CD4-positive, alpha-beta memory T cell (primary cell): ENCODE results near the gene SLC25A25. TPM values are rescaled to one million over a fixed set of nuclear protein-coding genes. Genes with fewer than 3 reads are reported as not detected.

Source experiments
- CTCF ChIA-PET: fragments of 350-600 bp; sonication (Branson Sonifier 250); formaldehyde crosslinking; loops from one replicate; lab custom pipeline; 2021; ENCODE audit warnings: inconsistent platforms; ENCODE audit not compliant: partially characterized antibody; lab: Charles Lee
- POLR2A ChIA-PET: fragments of 350-600 bp; sonication (Branson Sonifier 250); formaldehyde crosslinking; loops from one replicate; lab custom pipeline; 2021; ENCODE audit not compliant: partially characterized antibody; lab: Charles Lee
- DNase-seq, 5 donors: peaks; one replicate each; pipeline versions ENCODE4 v3.0.0 to v3.0.0-alpha.2; 2020 to 2022; ENCODE audit warnings: mixed read lengths in 1 of 5
- H3K27ac ChIP-seq: one replicate; pipeline ENCODE4 v1.7.0; 2013; ENCODE audit warnings: low read depth, low read length
- H3K27me3 ChIP-seq: 2 replicates; pipeline ENCODE4 v1.7.0; 2013; ENCODE audit warnings: mild to moderate bottlenecking, low read length, moderate library complexity; ENCODE audit not compliant: insufficient read depth
- H3K36me3 ChIP-seq: 2 replicates; pipeline ENCODE4 v1.7.0; 2013; ENCODE audit warnings: mild to moderate bottlenecking, low read length, moderate library complexity; ENCODE audit not compliant: insufficient read depth
- H3K4me1 ChIP-seq: 2 replicates; pipeline ENCODE4 v1.7.0; 2013; ENCODE audit warnings: mild to moderate bottlenecking, low read length, moderate library complexity; ENCODE audit not compliant: insufficient read depth
- H3K4me3 ChIP-seq, 2 donors: one replicate each; pipeline ENCODE4 v1.7.0; 2013; ENCODE audit warnings: low read length in 2 of 2, mild to moderate bottlenecking in 1 of 2
- H3K9me3 ChIP-seq, 2 donors: one replicate each; pipeline ENCODE4 v1.7.0; 2013; ENCODE audit warnings: low read length in 2 of 2, control low read depth in 1 of 2; ENCODE audit not compliant: control insufficient read depth in 1 of 2
- H3K27ac Mint-ChIP-seq, 7 donors: one replicate each; pipeline ENCODE4 v1.8.0; 2020 to 2021; ENCODE audit warnings: mixed read lengths in 7 of 7, mild to moderate bottlenecking in 6 of 7, inconsistent platforms in 3 of 7, moderate library complexity in 3 of 7
- H3K27me3 Mint-ChIP-seq, 2 donors: one replicate each; pipeline ENCODE4 v1.8.0; 2020 to 2021; ENCODE audit warnings: mixed read lengths in 2 of 2
- H3K36me3 Mint-ChIP-seq, 2 donors: one replicate each; pipeline ENCODE4 v1.8.0; 2020 to 2021; ENCODE audit warnings: mixed read lengths in 2 of 2, inconsistent platforms in 1 of 2, mild to moderate bottlenecking in 1 of 2
- H3K4me1 Mint-ChIP-seq, 4 donors: one replicate each; pipeline ENCODE4 v1.8.0; 2020 to 2021; ENCODE audit warnings: mixed read lengths in 4 of 4, mild to moderate bottlenecking in 1 of 4
- H3K4me3 Mint-ChIP-seq, 8 donors: one replicate each; pipeline ENCODE4 v1.8.0; 2020 to 2021; ENCODE audit warnings: mixed read lengths in 8 of 8, mild to moderate bottlenecking in 7 of 8, moderate library complexity in 6 of 8, inconsistent platforms in 3 of 8
- H3K9me3 Mint-ChIP-seq, 8 donors: one replicate each; pipeline ENCODE4 v1.8.0; 2020 to 2021; ENCODE audit warnings: mixed read lengths in 8 of 8, mild to moderate bottlenecking in 5 of 8, inconsistent platforms in 3 of 8, moderate library complexity in 1 of 8
- intact Hi-C: fragments of 100-400 bp; cut with micrococcal nuclease; formaldehyde crosslinking; loops from one replicate; pipeline ENCODE4 v1.15.1; 2023
- polyA plus RNA-seq, 2 donors: library from polyadenylated mRNA; unstranded; fragments of 300-500 nt; fragmentation: Illumina TruSeq; gene quantifications; one replicate each; pipeline ENCODE4 v1.2.3, GENCODE V29; 2021
- total RNA-seq, 2 experiments: library from RNA; stranded (reverse); gene quantifications; one replicate each; pipeline ENCODE4 v1.2.3, GENCODE V29; 2021

SLC25A25 gene
- total and polyA plus RNA-seq, 4 experiments from 2014 or later, result 13.4 to 26.9 (median 19.8) TPM

- ChIA-PET CTCF (no interaction called here), POLR2A (no interaction called here)
- H3K9me3 ChIP-seq, result no peaks in the 10 kb centered on the region
- no peak overlapping the region for H3K27ac ChIP-seq
- no peak overlapping the region for H3K27ac Mint-ChIP-seq
- peaks cover 6% of the 10 kb centered on the region for H3K4me1 ChIP-seq
- DNase-seq, result no peak
- no peaks in the 10 kb centered on the region for H3K27me3 Mint-ChIP-seq
- H3K36me3 Mint-ChIP-seq, result no peaks in the 10 kb centered on the region
- no peaks in the 10 kb centered on the region for H3K9me3 Mint-ChIP-seq
- no peak overlapping the region for H3K4me3 ChIP-seq
- H3K4me1 Mint-ChIP-seq, result peaks cover 0 to 3% (median 2%) of the 10 kb centered on the region in 4 donors
- H3K36me3 ChIP-seq, result no peaks in the 10 kb centered on the region
- H3K4me3 Mint-ChIP-seq, result no peak overlapping the region
- intact Hi-C loops, result no loop called here
- no peaks in the 10 kb centered on the region for H3K27me3 ChIP-seq
These were observed 80.5 kb downstream of the SLC25A25 start for GRCh38 chr9:128148509-128149000.

- DNase-seq, result no peak
- Histone ChIP-seq H3K4me1 (peaks cover under 1% of the 10 kb centered on the region), H3K36me3 (no peaks in the 10 kb centered on the region), H3K27me3 (no peaks in the 10 kb centered on the region), H3K9me3 (no peaks in the 10 kb centered on the region), H3K4me3 (no peak within 1 kb of the TSS), H3K27ac (no peak within 1 kb of the TSS)
- Mint-ChIP-seq H3K9me3 (no peaks in the 10 kb centered on the region), H3K27me3 (no peaks in the 10 kb centered on the region), H3K27ac (peak within 1 kb of the TSS in 2 of 7 donors; percentile 42 to 55), H3K4me1 (peaks cover 0 to 3% (median 0%) of the 10 kb centered on the region in 4 donors), H3K36me3 (no peaks in the 10 kb centered on the region), H3K4me3 (no peak within 1 kb of the TSS)
- ChIA-PET POLR2A (no interaction called here), CTCF (no interaction called here)
- intact Hi-C loops, result no loop called here
These were observed 81.1 kb downstream of the SLC25A25 start, which contains the start of gene LCN2 for GRCh38 chr9:128149001-128149701. Gene LCN2 (plus strand): TSS chr9:128149453. CDS start chr9:128149526, 73 bp downstream.

GRCh38 chr9:128149951-128150593, 82.0 kb downstream of the SLC25A25 start:
- H3K27me3 ChIP-seq, result no peaks in the 10 kb centered on the region
- Mint-ChIP-seq H3K9me3 (no peaks in the 10 kb centered on the region), H3K4me3 (no peak overlapping the region), H3K4me1 (peaks cover 0 to 3% (median 0%) of the 10 kb centered on the region in 4 donors), H3K27me3 (no peaks in the 10 kb centered on the region), H3K36me3 (no peaks in the 10 kb centered on the region), H3K27ac (no peak overlapping the region)
- intact Hi-C loops, result no loop called here
- no peaks in the 10 kb centered on the region for H3K36me3 ChIP-seq
- H3K9me3 ChIP-seq, result no peaks in the 10 kb centered on the region
- no peak overlapping the region for H3K4me3 ChIP-seq
- DNase-seq, result no peak
- CTCF ChIA-PET, result interaction anchor here (1.1 kb wide), 1 partner anchor 9 kb away, joined by 3 read pairs; no protein-coding TSS in a partner anchor
- no peak overlapping the region for H3K27ac ChIP-seq
- no peaks in the 10 kb centered on the region for H3K4me1 ChIP-seq
- POLR2A ChIA-PET, result no interaction called here

DNA sequence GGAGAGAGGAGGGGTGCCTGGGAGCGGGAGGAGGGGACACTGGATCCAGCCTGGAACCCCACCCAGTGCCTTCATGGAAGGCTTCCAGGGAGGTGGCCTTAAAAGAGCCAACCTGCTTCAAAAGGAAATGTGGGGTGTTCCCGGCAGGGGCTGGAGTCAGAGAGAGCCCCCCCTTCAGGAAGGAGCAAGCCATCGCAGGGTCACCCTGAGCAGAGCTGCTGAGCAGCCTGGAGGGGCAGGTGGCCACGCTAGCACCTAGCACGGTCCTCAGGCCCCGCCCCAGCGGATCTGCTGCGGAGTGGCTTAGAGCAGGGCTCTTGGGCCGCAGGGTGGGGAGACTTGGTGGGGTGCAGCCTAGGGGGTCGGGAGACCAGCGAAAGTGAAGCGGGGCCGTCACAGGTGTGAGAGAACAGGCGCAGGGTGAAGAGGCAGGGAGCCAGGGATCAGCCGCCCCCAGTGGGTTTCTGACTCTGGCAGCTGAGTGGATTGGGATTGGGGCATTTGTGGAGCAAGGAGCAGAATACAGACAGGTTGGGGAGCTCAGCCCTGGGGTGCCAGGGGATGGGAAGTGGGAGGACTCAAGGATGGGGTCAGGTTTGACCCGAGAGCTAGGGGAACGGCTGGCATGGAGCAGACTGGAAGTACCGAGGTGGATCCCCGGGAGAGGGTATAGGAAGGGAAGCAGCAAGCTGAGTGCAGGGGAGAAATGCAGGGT, 82.7 kb downstream of the SLC25A25 start:
- Mint-ChIP-seq H3K9me3 (no peaks in the 10 kb centered on the region), H3K4me3 (no peak overlapping the region), H3K4me1 (peaks cover 0 to 3% (median 0%) of the 10 kb centered on the region in 4 donors), H3K27me3 (no peaks in the 10 kb centered on the region), H3K36me3 (no peaks in the 10 kb centered on the region), H3K27ac (peak overlapping the region in 1 of 7 donors; percentile 36)
- H3K36me3 ChIP-seq, result no peaks in the 10 kb centered on the region
- no peak for DNase-seq
- CTCF ChIA-PET, result interaction anchor here (0.6 to 1.1 kb wide), 2 partner anchors 9 to 60 kb away, joined by 3 read pairs; no protein-coding TSS in a partner anchor
- H3K9me3 ChIP-seq, result no peaks in the 10 kb centered on the region
- POLR2A ChIA-PET, result no interaction called here
- intact Hi-C loops, result no loop called here
- H3K4me1 ChIP-seq, result no peaks in the 10 kb centered on the region
- no peaks in the 10 kb centered on the region for H3K27me3 ChIP-seq
- no peak overlapping the region for H3K27ac ChIP-seq
- no peak overlapping the region for H3K4me3 ChIP-seq

DNA sequence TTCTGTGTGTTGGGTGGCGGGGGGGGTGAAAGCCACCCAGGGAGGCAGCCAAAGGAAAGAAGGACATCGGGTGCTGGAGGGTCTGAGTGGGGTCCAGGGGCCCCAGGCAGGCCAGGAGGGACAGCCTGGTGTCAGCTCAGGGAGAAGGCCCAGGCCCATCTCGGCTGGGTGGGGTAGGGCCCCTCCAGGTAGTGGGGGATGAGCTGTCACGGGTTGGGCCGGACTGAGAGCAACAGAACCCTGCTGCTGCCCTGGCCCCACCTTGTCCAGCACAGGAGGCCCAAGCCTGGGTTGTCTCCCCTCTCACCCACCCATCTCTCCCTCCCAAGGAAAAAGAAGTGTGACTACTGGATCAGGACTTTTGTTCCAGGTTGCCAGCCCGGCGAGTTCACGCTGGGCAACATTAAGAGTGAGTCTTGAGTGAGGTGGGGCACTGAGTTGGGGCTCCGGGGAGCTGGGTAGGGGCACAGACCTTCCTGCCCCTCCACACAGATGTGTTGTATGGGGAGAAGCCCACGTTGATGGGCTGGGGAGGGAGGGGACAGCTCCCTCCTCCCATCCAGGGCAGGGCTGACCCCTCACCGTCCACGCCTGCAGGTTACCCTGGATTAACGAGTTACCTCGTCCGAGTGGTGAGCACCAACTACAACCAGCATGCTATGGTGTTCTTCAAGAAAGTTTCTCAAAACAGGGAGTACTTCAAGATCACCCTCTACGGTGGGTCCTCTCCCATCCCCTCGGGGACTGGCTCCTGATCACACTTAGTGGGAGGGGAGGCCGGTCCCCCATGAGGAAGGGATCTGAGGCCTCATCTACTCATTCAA, 83.5 kb downstream of the SLC25A25 start:
- intact Hi-C loops, result no loop called here
- H3K36me3 ChIP-seq, result no peaks in the 10 kb centered on the region
- H3K27ac Mint-ChIP-seq, result peak overlapping the region in 1 of 7 donors; percentile 36
- no peak overlapping the region for H3K4me3 ChIP-seq
- no peaks in the 10 kb centered on the region for H3K9me3 ChIP-seq
- no peak overlapping the region for H3K4me3 Mint-ChIP-seq
- H3K27me3 ChIP-seq, result no peaks in the 10 kb centered on the region
- H3K27me3 Mint-ChIP-seq, result no peaks in the 10 kb centered on the region
- H3K9me3 Mint-ChIP-seq, result no peaks in the 10 kb centered on the region
- H3K36me3 Mint-ChIP-seq, result no peaks in the 10 kb centered on the region
- H3K4me1 Mint-ChIP-seq, result peaks cover 0 to 3% (median 0%) of the 10 kb centered on the region in 4 donors
- no peaks in the 10 kb centered on the region for H3K4me1 ChIP-seq
- ChIA-PET POLR2A (interaction anchor here (0.9 kb wide), 1 partner anchor 9 kb away, joined by 3 read pairs; no protein-coding TSS in a partner anchor), CTCF (interaction anchor here (1.1 kb wide), 1 partner anchor 8 kb away, joined by 3 read pairs; no protein-coding TSS in a partner anchor)
- H3K27ac ChIP-seq, result no peak overlapping the region
- DNase-seq, result no peak

DNA sequence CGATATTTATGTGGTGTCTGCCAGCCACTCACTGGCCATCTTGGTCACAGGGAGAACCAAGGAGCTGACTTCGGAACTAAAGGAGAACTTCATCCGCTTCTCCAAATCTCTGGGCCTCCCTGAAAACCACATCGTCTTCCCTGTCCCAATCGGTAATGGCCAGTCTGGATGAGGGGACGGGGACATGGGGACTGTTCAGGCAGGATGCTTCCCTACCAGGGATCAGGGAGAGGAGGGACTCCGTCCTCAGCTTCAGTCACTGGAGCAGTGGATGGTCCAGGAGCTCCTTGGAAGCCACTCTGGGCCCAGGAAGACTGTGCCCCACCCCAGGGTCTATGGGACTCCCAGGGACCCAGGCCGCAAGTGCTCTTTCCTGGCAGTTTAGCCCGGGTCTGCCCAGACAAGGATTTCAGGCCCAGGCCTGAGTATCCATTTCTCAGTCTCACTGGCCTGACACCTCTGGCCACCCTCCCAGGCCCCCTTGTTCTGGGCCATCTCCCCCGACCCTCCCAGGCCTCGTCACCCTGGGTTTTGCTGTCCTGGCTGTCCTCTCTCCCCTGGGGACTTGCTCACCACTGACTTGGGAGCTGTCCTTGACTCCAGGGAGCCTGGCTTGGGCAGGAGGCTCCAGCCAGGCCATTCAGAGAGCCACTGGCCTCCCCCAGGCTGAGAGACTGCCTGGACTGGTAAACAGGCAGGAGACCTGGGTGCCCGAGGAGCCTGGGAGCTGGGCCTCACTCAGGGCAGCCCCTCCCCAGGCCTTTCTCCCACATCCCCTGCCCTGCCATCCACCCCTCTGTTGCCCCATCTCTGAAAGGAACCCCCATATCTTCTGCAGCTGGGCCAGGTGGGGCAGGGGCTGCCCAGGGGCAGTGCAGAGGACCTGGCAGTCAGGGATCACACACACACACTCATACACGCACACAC, 84.4 kb downstream of the SLC25A25 start:
- POLR2A ChIA-PET, result interaction anchor here (0.9 kb wide), 1 partner anchor 9 kb away, joined by 3 read pairs; no protein-coding TSS in a partner anchor
- Histone ChIP-seq H3K4me1 (no peaks in the 10 kb centered on the region), H3K9me3 (no peaks in the 10 kb centered on the region), H3K4me3 (no peak overlapping the region), H3K27me3 (no peaks in the 10 kb centered on the region), H3K36me3 (no peaks in the 10 kb centered on the region), H3K27ac (no peak overlapping the region)
- CTCF ChIA-PET, result no interaction called here
- no peaks in the 10 kb centered on the region for H3K36me3 Mint-ChIP-seq
- H3K27ac Mint-ChIP-seq, result no peak overlapping the region
- no peak overlapping the region for H3K4me3 Mint-ChIP-seq
- H3K27me3 Mint-ChIP-seq, result no peaks in the 10 kb centered on the region
- intact Hi-C loops, result no loop called here
- no peak for DNase-seq
- H3K4me1 Mint-ChIP-seq, result peaks cover 0 to 3% (median 0%) of the 10 kb centered on the region in 4 donors
- H3K9me3 Mint-ChIP-seq, result no peaks in the 10 kb centered on the region
